ENCODE results near the gene NFIX. TPM values are rescaled to one million over a fixed set of nuclear protein-coding genes. Genes with fewer than 3 reads are reported as not detected.

NFIX gene
- total and polyA plus RNA-seq, 2 of the 13 experiments (the other 11 are each of a cell fraction or from before 2014, with no cell fraction given): 3.4 to 5.4 TPM

- TF ChIP-seq ARID3A (IDR thresholded peaks at IDR 0.05; ENCODE audit: low read depth, low read length) (no peak), TCF12 (IDR thresholded peaks at IDR 0.05) (no peak), TCF12 (CRISPR knock-in tag; IDR thresholded peaks at IDR 0.05) (no peak), FOXA3 (CRISPR knock-in tag; IDR thresholded peaks at IDR 0.05) (0 out of 2 replicates have a peak, but pooled peaks have one; percentile 19), ZUFSP (CRISPR knock-in tag; IDR thresholded peaks at IDR 0.05; ENCODE audit: borderline replicate concordance) (no peak), DZIP1 (CRISPR knock-in tag; IDR thresholded peaks at IDR 0.05) (no peak), MED1 (CRISPR knock-in tag; IDR thresholded peaks at IDR 0.05) (peak; percentile 54), ZGPAT (CRISPR knock-in tag; IDR thresholded peaks at IDR 0.05) (peak; percentile 57; the same call in 1 of the 2 replicates), MIER3 (CRISPR knock-in tag; IDR thresholded peaks at IDR 0.05; ENCODE audit: borderline replicate concordance) (no peak), RFXAP (CRISPR knock-in tag; IDR thresholded peaks at IDR 0.05; ENCODE audit: borderline replicate concordance) (no peak), MYPOP (CRISPR knock-in tag; IDR thresholded peaks at IDR 0.05) (no peak), MTA1 (CRISPR knock-in tag; IDR thresholded peaks at IDR 0.05; ENCODE audit: borderline replicate concordance) (no peak), HOXA3 (CRISPR knock-in tag; IDR thresholded peaks at IDR 0.05) (peak; percentile 48; the same call in 1 of the 2 replicates), ZBTB43 (CRISPR knock-in tag; conservative IDR thresholded peaks at IDR 0.05) (0 out of 2 replicates have a peak, but pooled peaks have one; percentile 30), GRHL1 (CRISPR knock-in tag; conservative IDR thresholded peaks at IDR 0.05) (no peak)
Observed at GRCh38 chr19:13095934-13096927, 101.0 kb downstream of the NFIX start (continued).
